HepG2 (cell line): ENCODE measurements around the gene LRIG1. TPM values are rescaled to one million over a fixed set of nuclear protein-coding genes. Genes with fewer than 3 reads are reported as not detected.

Experiments used
- ATAC-seq: fragments of 200-7000 bp; cut with Tn5 transposase; 3 replicates; pipeline ENCODE4 v1.9.1; 2020; ENCODE audit warnings: mild to moderate bottlenecking, moderate library complexity
- BruUV-seq: library from RNA; stranded (reverse); fragments of 400-500 nt; replicated peaks from 2 replicates; lab custom pipeline; 2021; lab: Mats Ljungman, UMichigan
- CTCF ChIA-PET: fragments of 300-600 bp; formaldehyde crosslinking; extraction: SDS; loops from one replicate; lab custom pipeline; 2021; ENCODE audit warnings: low total read pairs, inconsistent platforms, low intra/inter-chr PET ratio; lab: Yijun Ruan, JAX
- POLR2A ChIA-PET: fragments of 350-600 bp; sonication (Branson Sonifier 250); formaldehyde crosslinking; loops from one replicate; lab custom pipeline; 2020; ENCODE audit warnings: antibody characterized with exemption, inconsistent platforms; lab: Yijun Ruan, JAX
- DNase-seq: peaks from one replicate; pipeline ENCODE4 v3.0.0-alpha.2; 2015; ENCODE audit warnings: low spot score
- FAIRE-seq: peaks from 3 replicates; lab custom pipeline; 2011; peaks lifted over from hg19 to GRCh38; lab: Jason Lieb, UNC
- H2AFZ ChIP-seq: one replicate; pipeline ENCODE4 v1.6.1; 2011; ENCODE audit warnings: low read length, inconsistent platforms
- H3K27ac ChIP-seq: fragments of 300-600 bp; 3 replicates; pipeline ENCODE4 v1.8.0; 2011; ENCODE audit warnings: mixed run types, mild to moderate bottlenecking, mixed read lengths, low read length, inconsistent platforms; ENCODE audit not compliant: insufficient read depth; ENCODE audit errors: extremely low read length
- H3K27me3 ChIP-seq, 2 experiments: fragments of 200-600 bp in 1 of 2; 2 replicates in 1 of 2; 3 replicates in 1 of 2; pipeline versions ENCODE4 v1.6.0 to v1.8.0; 2011; ENCODE audit warnings: low read length in 2 of 2, mild to moderate bottlenecking in 2 of 2, moderate library complexity in 2 of 2, inconsistent platforms in 1 of 2; ENCODE audit not compliant: insufficient read depth in 2 of 2, control insufficient read depth in 1 of 2
- H3K36me3 ChIP-seq, 2 experiments: fragments of 200-600 bp in 1 of 2; replicated peaks in 1 of 2; 2 replicates in 1 of 2; 3 replicates in 1 of 2; pipeline versions ENCODE4 v1.5.1 to v1.8.0; 2011; ENCODE audit warnings: low read length in 2 of 2, inconsistent platforms in 1 of 2; ENCODE audit not compliant: insufficient read depth in 2 of 2, control insufficient read depth in 1 of 2
- H3K4me1 ChIP-seq: 2 replicates; pipeline ENCODE4 v1.5.1; 2012; ENCODE audit warnings: low read length, inconsistent platforms; ENCODE audit not compliant: insufficient read depth
- H3K4me2 ChIP-seq: 2 replicates; pipeline ENCODE4 v1.6.0; 2011; ENCODE audit warnings: low read depth, low read length, inconsistent platforms
- H3K4me3 ChIP-seq, 3 experiments: fragments of 200-600 bp in 1 of 3; sonication (generic), shearing (Covaris generic) in 1 of 3; replicated peaks in 1 of 3; 2 replicates each; pipeline ENCODE4 v1.5.1; 2011 to 2016; ENCODE audit warnings: low read length in 3 of 3, inconsistent platforms in 2 of 3, low read depth in 2 of 3, mild to moderate bottlenecking in 2 of 3, control low read depth in 1 of 3, mixed read lengths in 1 of 3; ENCODE audit not compliant: insufficient read depth in 1 of 3
- H3K79me2 ChIP-seq: one replicate; pipeline ENCODE4 v1.6.1; 2011; ENCODE audit warnings: low read length, inconsistent platforms; ENCODE audit not compliant: insufficient read depth
- H3K9ac ChIP-seq: 2 replicates; pipeline ENCODE4 v1.6.0; 2011; ENCODE audit warnings: mild to moderate bottlenecking, low read depth, low read length, inconsistent platforms; ENCODE audit not compliant: insufficient read depth
- H3K9me3 ChIP-seq: 2 replicates; pipeline ENCODE4 v1.5.1; 2012; ENCODE audit warnings: mild to moderate bottlenecking, low read length
- H4K20me1 ChIP-seq: 2 replicates; pipeline ENCODE4 v1.6.0; 2011; ENCODE audit warnings: inconsistent platforms, mild to moderate bottlenecking, low read length, moderate library complexity; ENCODE audit not compliant: insufficient read depth
- ATF7 ChIP-seq, 2 experiments: fragments of 450-650 bp in 1 of 2; sonication (generic) in 1 of 2; formaldehyde crosslinking in 1 of 2; IDR thresholded peaks; 2 replicates each; pipeline versions ENCODE4 v1.4.0 to v1.6.1; 2016 to 2020; ENCODE audit warnings: antibody characterized with exemption in 1 of 2, mild to moderate bottlenecking in 1 of 2, missing genetic modification reagents in 1 of 2
- ATF7-NPFF ChIP-seq: sonication (generic); formaldehyde crosslinking; IDR thresholded peaks from 2 replicates; pipeline ENCODE4 v1.8.1; 2023; ENCODE audit warnings: mild to moderate bottlenecking, low read depth, missing genetic modification reagents, moderate library complexity
- ELF3 ChIP-seq: IDR thresholded peaks from 2 replicates; pipeline ENCODE4 v1.6.1; 2016; ENCODE audit warnings: missing genetic modification reagents, missing compliant biosample characterization
- FOXA3 ChIP-seq: IDR thresholded peaks from 2 replicates; pipeline ENCODE4 v1.6.1; 2016; ENCODE audit warnings: missing genetic modification reagents, missing compliant biosample characterization
- GZF1 ChIP-seq: sonication (generic); formaldehyde crosslinking; IDR thresholded peaks from 2 replicates; pipeline ENCODE4 v1.5.1; 2020; ENCODE audit warnings: mild to moderate bottlenecking, missing genetic modification reagents
- JUNB ChIP-seq: sonication (generic); formaldehyde crosslinking; IDR thresholded peaks from 2 replicates; pipeline ENCODE4 v1.8.0; 2022; ENCODE audit warnings: missing genetic modification reagents, mild to moderate bottlenecking, borderline replicate concordance
- LRRFIP1 ChIP-seq: sonication (generic); formaldehyde crosslinking; conservative IDR thresholded peaks from 2 replicates; pipeline ENCODE4 v1.4.0; 2020; ENCODE audit warnings: missing genetic modification reagents
- NFATC3 ChIP-seq: sonication (generic); formaldehyde crosslinking; IDR thresholded peaks from 2 replicates; pipeline ENCODE4 v1.5.1; 2020; ENCODE audit warnings: mild to moderate bottlenecking, missing genetic modification reagents
- WGBS: methylation state at CpG from one replicate; pipeline ENCODE4 v1.1.6; 2017; ENCODE audit warnings: low lambda C conversion rate; 5-methylcytosine and 5-hydroxymethylcytosine counted together
- in situ Hi-C: cut with HindIII; loops from 2 replicates; pipeline ENCODE4 v1.10.0; 2017; ENCODE audit warnings: low pct_unique_long_range_greater_than_20kb; ENCODE audit not compliant: extremely low pct_ligation_motif_present
- intact Hi-C: fragments of 100-400 bp; cut with micrococcal nuclease; formaldehyde crosslinking; loops from one replicate; pipeline ENCODE4 v1.10.0; 2022; ENCODE audit not compliant: unreplicated experiment
- polyA plus RNA-seq, 8 experiments: library from polyadenylated mRNA; depleted of rRNA in 3 of 8; stranded (reverse) in 7 of 8; unstranded in 1 of 8; fragments of >200 nt; fragmentation: Illumina TruSeq in 4 of 8; extraction: Trizol in 4 of 8; gene quantifications; 2 replicates each; pipeline versions ENCODE4 v1.2.1 to v1.2.3, GENCODE V29; 2011 to 2016; ENCODE audit warnings: low read depth in 4 of 8, missing spikeins in 1 of 8, mixed read lengths in 1 of 8; ENCODE audit not compliant: insufficient read depth in 1 of 8
- total RNA-seq, 5 experiments: library from RNA; depleted of rRNA; stranded (reverse); fragments of >200 nt; fragmentation: Illumina TruSeq; extraction: Trizol; gene quantifications; 2 replicates each; pipeline ENCODE4 v1.2.3, GENCODE V29; 2016; ENCODE audit warnings: low read depth in 1 of 5
- TF ChIP-seq, protein P1 (sequence below): sonication (generic); formaldehyde crosslinking; IDR thresholded peaks from 2 replicates; pipeline ENCODE4 v1.5.0; 2020; ENCODE audit warnings: mild to moderate bottlenecking, missing genetic modification reagents

LRIG1 gene
- total and polyA plus RNA-seq, 2 of the 13 experiments (the other 11 are each of a cell fraction or from before 2014, with no cell fraction given) = 17.8 to 24.8 TPM

DNA sequence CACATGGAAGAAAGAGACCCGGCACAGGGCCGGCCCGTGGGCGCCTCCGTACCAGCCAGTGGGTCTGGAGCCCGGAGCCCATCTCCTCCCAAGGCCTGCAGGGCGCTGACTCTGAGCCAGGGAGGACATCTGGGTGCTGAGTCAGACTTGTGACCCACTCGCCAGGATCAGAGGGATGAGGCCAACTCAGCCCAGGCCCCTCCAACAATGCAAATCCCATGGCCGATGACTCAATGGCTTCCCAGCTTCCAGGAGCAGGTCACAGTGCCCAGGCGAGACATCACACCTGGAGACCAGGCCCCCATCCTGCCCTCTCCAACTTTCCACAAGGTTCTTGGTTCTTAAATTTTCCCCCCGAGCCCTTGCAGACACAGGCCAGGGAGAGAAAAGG lies 95.1 kb downstream of the LRIG1 start:
- peaks cover 25 to 65% of the 10 kb centered on the region in 2 experiments for H3K36me3 ChIP-seq
- no peak for FAIRE-seq
- H3K27me3 ChIP-seq = no peaks in the 10 kb centered on the region
- no peak for ATAC-seq
- in situ Hi-C loops = loop anchor here (5.0 kb wide), 2 partner anchors 92 to 412 kb away; no protein-coding TSS in a partner anchor
- no peaks in the 10 kb centered on the region for H4K20me1 ChIP-seq
- no peak overlapping the region for H3K9ac ChIP-seq
- no peak overlapping the region for H3K4me3 ChIP-seq
- no CpG with 5 or more reads among the region's 11 CpGs for WGBS
- no peaks in the 10 kb centered on the region for H3K79me2 ChIP-seq
- CTCF ChIA-PET = no interaction called here
- BruUV-seq = no TSS peak
- TF ChIP-seq NFATC3 (CRISPR knock-in tag) (no peak), GZF1 (CRISPR knock-in tag) (no peak), ATF7 (IDR thresholded peaks at IDR 0.05) (no peak), ATF7 (CRISPR knock-in tag; IDR thresholded peaks at IDR 0.05) (no peak), FOXA3 (CRISPR knock-in tag) (no peak), JUNB (CRISPR knock-in tag) (no peak)
- no peak overlapping the region for H2AFZ ChIP-seq
- no peak overlapping the region for H3K4me2 ChIP-seq
- POLR2A ChIA-PET = no interaction called here
- intact Hi-C loops = loop anchor here (2.0 to 5.0 kb wide), 2 partner anchors 77 to 93 kb away; no protein-coding TSS in a partner anchor
- no peak for DNase-seq
- no peaks in the 10 kb centered on the region for H3K9me3 ChIP-seq
- peaks cover 9% of the 10 kb centered on the region for H3K4me1 ChIP-seq
- no peak overlapping the region for H3K27ac ChIP-seq

- Histone ChIP-seq H2AFZ (no peak overlapping the region), H3K9ac (no peak overlapping the region), H3K4me1 (peaks cover 9% of the 10 kb centered on the region), H3K9me3 (no peaks in the 10 kb centered on the region), H3K79me2 (no peaks in the 10 kb centered on the region), H3K36me3 (peaks cover 23 to 63% of the 10 kb centered on the region in 2 experiments), H4K20me1 (no peaks in the 10 kb centered on the region), H3K4me3 (no peak overlapping the region), H3K4me2 (no peak overlapping the region), H3K27ac (no peak overlapping the region), H3K27me3 (no peaks in the 10 kb centered on the region)
- in situ Hi-C loops (loop anchor here (5.0 kb wide), 2 partner anchors 92 to 412 kb away; no protein-coding TSS in a partner anchor), intact Hi-C loops (loop anchor here (5.0 kb wide), 1 partner anchor 77 kb away; no protein-coding TSS in a partner anchor)
- WGBS = 97% methylated on average over 25 of the region's 32 CpGs
- no peak for DNase-seq
- no peak for FAIRE-seq
- no peak for ATAC-seq
- CTCF ChIA-PET = no interaction called here
- BruUV-seq = no TSS peak
- POLR2A ChIA-PET = no interaction called here
- no peak for TF ChIP-seq ELF3 (CRISPR knock-in tag)
- TF ChIP-seq LRRFIP1 (CRISPR knock-in tag) = no peak
- no peak for TF ChIP-seq ATF7-NPFF
- TF ChIP-seq, protein P1, sequence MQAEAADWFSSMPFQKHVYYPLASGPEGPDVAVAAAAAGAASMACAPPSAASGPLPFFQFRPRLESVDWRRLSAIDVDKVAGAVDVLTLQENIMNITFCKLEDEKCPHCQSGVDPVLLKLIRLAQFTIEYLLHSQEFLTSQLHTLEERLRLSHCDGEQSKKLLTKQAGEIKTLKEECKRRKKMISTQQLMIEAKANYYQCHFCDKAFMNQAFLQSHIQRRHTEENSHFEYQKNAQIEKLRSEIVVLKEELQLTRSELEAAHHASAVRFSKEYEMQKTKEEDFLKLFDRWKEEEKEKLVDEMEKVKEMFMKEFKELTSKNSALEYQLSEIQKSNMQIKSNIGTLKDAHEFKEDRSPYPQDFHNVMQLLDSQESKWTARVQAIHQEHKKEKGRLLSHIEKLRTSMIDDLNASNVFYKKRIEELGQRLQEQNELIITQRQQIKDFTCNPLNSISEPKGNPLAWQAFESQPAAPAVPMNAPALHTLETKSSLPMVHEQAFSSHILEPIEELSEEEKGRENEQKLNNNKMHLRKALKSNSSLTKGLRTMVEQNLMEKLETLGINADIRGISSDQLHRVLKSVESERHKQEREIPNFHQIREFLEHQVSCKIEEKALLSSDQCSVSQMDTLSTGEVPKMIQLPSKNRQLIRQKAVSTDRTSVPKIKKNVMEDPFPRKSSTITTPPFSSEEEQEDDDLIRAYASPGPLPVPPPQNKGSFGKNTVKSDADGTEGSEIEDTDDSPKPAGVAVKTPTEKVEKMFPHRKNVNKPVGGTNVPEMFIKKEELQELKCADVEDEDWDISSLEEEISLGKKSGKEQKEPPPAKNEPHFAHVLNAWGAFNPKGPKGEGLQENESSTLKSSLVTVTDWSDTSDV (CRISPR knock-in tag) = no peak
These were observed 95.7 kb downstream of the LRIG1 start for GRCh38 chr3:66404903-66405700.
